ENCODE measurements around the gene FCRL5.

Gene FCRL5

DNA sequence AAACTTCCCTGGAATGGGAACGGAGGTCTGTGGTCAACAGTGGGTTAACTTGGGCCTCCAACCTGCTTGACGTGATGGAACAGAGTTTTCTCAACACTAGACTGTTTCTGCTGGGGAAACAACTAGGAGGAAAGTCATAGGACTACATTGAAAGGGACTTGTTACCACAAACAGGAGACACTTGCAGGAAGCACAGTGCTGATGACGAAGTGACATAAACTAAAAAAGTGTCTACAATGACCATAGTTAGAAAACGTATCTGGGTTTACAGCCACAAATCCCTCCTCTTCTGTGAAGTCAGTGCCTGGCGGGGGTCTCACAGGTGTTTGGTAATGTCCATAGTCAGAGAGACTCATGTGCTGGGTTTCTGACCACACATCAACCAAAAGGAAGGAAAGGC is 86.3 kb downstream of the FCRL5 start:
- TF ChIP-seq CTCF (conservative IDR thresholded peaks at IDR 0.05; ENCODE audit: low read depth), result no peak
- no peak overlapping the region for H3K27ac ChIP-seq
- ChIA-PET POLR2A (ENCODE audit: low non-redundant PET) (no interaction called here), CTCF (interaction anchor here (0.7 kb wide), 1 partner anchor 8 kb away, joined by 3 read pairs; no protein-coding TSS in a partner anchor)
- no peak for DNase-seq (ENCODE audit: low spot score)

All from RWPE1 (cell line).